Mucosa of descending colon (tissue), 3 donors: Measurements from ENCODE around the gene METTL9. TPM values are rescaled to one million over a fixed set of nuclear protein-coding genes. Genes with fewer than 3 reads are reported as not detected.

Source experiments
- ATAC-seq: fragments of 200-7000 bp; cut with Tn5 transposase; one replicate; pipeline ENCODE4 v1.9.1; 2020; ENCODE audit warnings: mild to moderate bottlenecking, moderate library complexity
- DNase-seq, 3 donors: peaks; one replicate each; pipeline ENCODE4 v3.0.0-alpha.2; 2020
- H3K36me3 ChIP-seq: fragments of 200-600 bp; one replicate; pipeline ENCODE4 v1.8.0; 2021; ENCODE audit warnings: low read depth, mild to moderate bottlenecking
- H3K4me1 ChIP-seq: fragments of 200-600 bp; one replicate; pipeline ENCODE4 v1.8.0; 2021; ENCODE audit warnings: low read depth, mild to moderate bottlenecking
- H3K4me3 ChIP-seq: fragments of 200-600 bp; one replicate; pipeline ENCODE4 v1.8.0; 2021; ENCODE audit warnings: mild to moderate bottlenecking
- H3K9me3 ChIP-seq: fragments of 200-600 bp; one replicate; pipeline ENCODE4 v1.8.0; 2021; ENCODE audit warnings: mild to moderate bottlenecking
- CTCF ChIP-seq: fragments of 200-600 bp; IDR thresholded peaks from one replicate; pipeline ENCODE4 v1.8.0; 2022; ENCODE audit warnings: antibody characterized with exemption, mild to moderate bottlenecking
- intact Hi-C, 2 donors: fragments of 100-400 bp; cut with DNase I in 1 of 2; cut with micrococcal nuclease in 1 of 2; formaldehyde crosslinking; loops; one replicate each; pipeline versions ENCODE4 v1.11.0 to v1.11.1; 2022; cut with DNase I, micrococcal nuclease
- total RNA-seq, 3 donors: library from RNA; stranded (reverse); fragmentation: NEBNext Ultra II Directional in 2 of 3; extraction: Animal tissue kit (Norgen Biotek cat#: 25700) in 2 of 3; gene quantifications; one replicate each; pipeline versions ENCODE4 v1.2.1 to v1.2.4, GENCODE V29; 2021 to 2023
- donor health status: DM: no; HTN: no; CAD: no; lungs with moderate emphysema.
- donor health status: DM: no; HTN: no; CAD: no.
- donor health status: DM: no; HTN: yes; CAD: no.

Gene METTL9
- total RNA-seq, 3 donors from 2014 or later: 60.8 to 76.5 (median 62.8) TPM

GRCh38 chr16:21641916-21642315 lies 42.5 kb downstream of the METTL9 start:
- H3K36me3 ChIP-seq: no peaks in the 10 kb centered on the region
- TF ChIP-seq CTCF: no peak
- H3K4me3 ChIP-seq: no peak overlapping the region
- ATAC-seq (no peak), DNase-seq (no peak)
- intact Hi-C loops: no loop called here
- no peaks in the 10 kb centered on the region for H3K4me1 ChIP-seq
- H3K9me3 ChIP-seq: no peaks in the 10 kb centered on the region

- ATAC-seq: no peak
- no peak for DNase-seq
- H3K4me1 ChIP-seq: peaks cover 3% of the 10 kb centered on the region
- no peak for TF ChIP-seq CTCF
- no peaks in the 10 kb centered on the region for H3K36me3 ChIP-seq
- intact Hi-C loops: no loop called here
- no peaks in the 10 kb centered on the region for H3K9me3 ChIP-seq
- no peak overlapping the region for H3K4me3 ChIP-seq
Measured at GRCh38 chr16:21642861-21643260, 43.5 kb downstream of the METTL9 start.

GRCh38 chr16:21643785-21644184 lies 44.4 kb downstream of the METTL9 start:
- H3K4me1 ChIP-seq: peaks cover 9% of the 10 kb centered on the region
- DNase-seq: no peak
- no peak overlapping the region for H3K4me3 ChIP-seq
- intact Hi-C loops: no loop called here
- no peaks in the 10 kb centered on the region for H3K36me3 ChIP-seq
- no peaks in the 10 kb centered on the region for H3K9me3 ChIP-seq
- TF ChIP-seq CTCF: no peak
- ATAC-seq: no peak

- intact Hi-C loops: no loop called here
- H3K4me3 ChIP-seq: no peak overlapping the region
Measured at GRCh38 chr16:21644674-21645073, 45.3 kb downstream of the METTL9 start.

GRCh38 chr16:21645261-21645721 lies 45.9 kb downstream of the METTL9 start:
- H3K4me3 ChIP-seq: no peak overlapping the region
- intact Hi-C loops: no loop called here
- peaks cover 9% of the 10 kb centered on the region for H3K4me1 ChIP-seq
- peak; percentile 68 for ATAC-seq
- TF ChIP-seq CTCF: no peak
- no peak for DNase-seq
- no peaks in the 10 kb centered on the region for H3K9me3 ChIP-seq
- H3K36me3 ChIP-seq: no peaks in the 10 kb centered on the region

More at GRCh38 chr16:21644674-21645073, 45.3 kb downstream of the METTL9 start:
- Histone ChIP-seq H3K4me1 (peaks cover 9% of the 10 kb centered on the region), H3K36me3 (no peaks in the 10 kb centered on the region), H3K9me3 (no peaks in the 10 kb centered on the region)
- no peak for TF ChIP-seq CTCF
- DNase-seq: no peak
- ATAC-seq: no peak

GRCh38 chr16:21646091-21646490 lies 46.7 kb downstream of the METTL9 start:
- Histone ChIP-seq H3K9me3 (no peaks in the 10 kb centered on the region), H3K36me3 (no peaks in the 10 kb centered on the region), H3K4me1 (peaks cover 9% of the 10 kb centered on the region), H3K4me3 (no peak overlapping the region)
- intact Hi-C loops: no loop called here
- ATAC-seq (no peak), DNase-seq (no peak)
- no peak for TF ChIP-seq CTCF
